Ovary (tissue), 9 donors: ENCODE results near the gene RCL1. TPM values are rescaled to one million over a fixed set of nuclear protein-coding genes. Genes with fewer than 3 reads are reported as not detected.

Source experiments
- DNase-seq, 5 donors: peaks; one replicate each; pipeline ENCODE4 v3.0.0-alpha.2; 2019 to 2020
- H3K27ac ChIP-seq, 2 donors: fragments of 200-600 bp; one replicate each; pipeline versions ENCODE4 v1.5.1 to v1.8.0; 2019 to 2022
- H3K27me3 ChIP-seq: fragments of 200-600 bp; one replicate; pipeline ENCODE4 v1.8.0; 2022
- H3K36me3 ChIP-seq: fragments of 200-600 bp; sonication (generic); one replicate; pipeline ENCODE4 v1.5.1; 2019
- H3K4me1 ChIP-seq: one replicate; pipeline ENCODE4 v1.8.1; 2013; ENCODE audit warnings: mild to moderate bottlenecking, moderate library complexity; ENCODE audit not compliant: insufficient read depth
- H3K4me3 ChIP-seq: fragments of 200-600 bp; sonication (generic); one replicate; pipeline ENCODE4 v1.5.1; 2017
- H3K9me3 ChIP-seq, 2 donors: fragments of 200-600 bp in 1 of 2; sonication (generic) in 1 of 2; one replicate each; pipeline versions ENCODE4 v1.5.1 to v1.8.1; 2013 to 2019; ENCODE audit warnings: mild to moderate bottlenecking in 1 of 2, moderate library complexity in 1 of 2
- EP300 ChIP-seq: sonication (generic); formaldehyde crosslinking; IDR thresholded peaks from one replicate; pipeline ENCODE4 v1.6.1; 2017; ENCODE audit warnings: antibody characterized with exemption
- POLR2A ChIP-seq: fragments of 450-650 bp; IDR thresholded peaks from one replicate; pipeline ENCODE4 v1.6.1; 2017; ENCODE audit warnings: antibody characterized with exemption, mild to moderate bottlenecking, moderate library complexity
- WGBS, 3 donors: extraction: QIAGEN DNeasy Blood & Tissue Kit in 1 of 3; methylation state at CpG; one replicate each; pipeline versions ENCODE4 v1.1.5 to v1.1.7; 2013 to 2017; 5-methylcytosine and 5-hydroxymethylcytosine counted together
- intact Hi-C, 4 donors: fragments of 100-400 bp; cut with DNase I; formaldehyde crosslinking; loops; one replicate each; pipeline versions ENCODE4 v1.11.0 to v1.15.1; 2022 to 2023
- polyA plus RNA-seq, 2 donors: library from polyadenylated mRNA; stranded (reverse); fragments of 200-250 nt in 1 of 2; fragments of 350-450 nt in 1 of 2; fragmentation: Illumina TruSeq in 1 of 2; extraction: RNeasy Lipid Tissue Mini Kit (QIAGEN cat#74804) in 1 of 2; gene quantifications; one replicate each; pipeline ENCODE4 v1.2.3, GENCODE V29; 2013 to 2014
- total RNA-seq, 7 donors: library from RNA; depleted of rRNA in 2 of 7; stranded (reverse); fragments of >200 nt in 2 of 7; fragmentation: NEBNext Ultra II Directional in 3 of 7; extraction: Animal tissue kit (Norgen Biotek cat#: 25700) in 3 of 7; gene quantifications; one replicate each; pipeline versions ENCODE4 v1.1.0 to v1.2.4, GENCODE V29; 2016 to 2023
- TF ChIP-seq, protein P1 (sequence below), 3 donors: fragments of 450-650 bp in 2 of 3; fragments of 200-600 bp in 1 of 3; IDR thresholded peaks; one replicate each; pipeline versions ENCODE4 v1.5.1 to v1.8.0; 2016 to 2022; ENCODE audit warnings: antibody characterized with exemption in 3 of 3, mild to moderate bottlenecking in 1 of 3
- donor health status: DM: no; HTN: no; CAD: no; lungs with moderate emphysema.
- donor health status: DM: no; HTN: no; CAD: no.
- donor health status: Bipolar disorder and iron deficiency.
- donor health status: DM: yes; HTN: yes; CAD: no.
- donor health status: DM: no; HTN: no; CAD: no.
- donor health status: DM: yes; HTN: yes; CAD: no.

RCL1 gene
- total and polyA plus RNA-seq, 9 donors, result 19.9 to 68.6 (median 30.0) TPM

DNA sequence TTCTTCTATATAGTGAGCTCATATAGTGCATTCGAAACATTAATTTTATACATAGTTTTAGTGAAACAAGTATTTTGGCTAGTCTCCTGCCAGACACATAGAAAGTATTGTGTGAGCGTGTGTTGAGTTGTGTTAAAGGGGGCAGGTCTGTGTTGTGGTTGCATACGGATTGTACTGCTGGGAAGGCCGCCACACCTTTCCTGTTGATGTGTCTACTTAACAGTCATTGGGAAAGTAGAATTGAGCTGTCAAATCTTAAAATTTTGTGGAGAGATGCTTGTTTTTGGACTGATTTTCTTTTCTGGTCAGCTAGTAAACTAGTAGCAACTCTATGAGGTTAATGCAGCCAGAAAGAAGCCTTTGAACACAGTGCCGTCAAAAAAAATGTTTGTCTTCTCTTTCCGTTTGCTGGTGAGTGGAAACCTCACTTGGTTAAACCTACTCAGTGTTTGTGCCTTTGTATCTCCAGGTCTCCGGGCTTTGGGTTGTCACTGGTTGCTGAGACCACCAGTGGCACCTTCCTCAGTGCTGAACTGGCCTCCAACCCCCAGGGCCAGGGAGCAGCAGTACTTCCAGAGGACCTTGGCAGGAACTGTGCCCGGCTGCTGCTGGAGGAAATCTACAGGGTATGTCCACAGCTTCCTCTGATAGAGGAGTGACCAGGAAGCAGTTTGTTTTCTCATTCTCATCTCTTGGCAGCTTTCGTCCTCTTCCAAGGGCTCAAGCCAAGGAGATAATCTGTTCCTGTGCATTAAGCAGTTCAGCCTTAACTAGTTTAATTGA is 51.5 kb downstream of the RCL1 start:
- no peak for DNase-seq
- Histone ChIP-seq H3K36me3 (no peaks in the 10 kb centered on the region), H3K4me3 (no peak overlapping the region), H3K27me3 (no peaks in the 10 kb centered on the region), H3K9me3 (no peaks in the 10 kb centered on the region), H3K27ac (no peak overlapping the region), H3K4me1 (peaks cover 3% of the 10 kb centered on the region)
- WGBS, 3 donors, result 78 to 86% (median 80%) methylated on average over 9 of the region's 9 CpGs
- TF ChIP-seq, protein P1, sequence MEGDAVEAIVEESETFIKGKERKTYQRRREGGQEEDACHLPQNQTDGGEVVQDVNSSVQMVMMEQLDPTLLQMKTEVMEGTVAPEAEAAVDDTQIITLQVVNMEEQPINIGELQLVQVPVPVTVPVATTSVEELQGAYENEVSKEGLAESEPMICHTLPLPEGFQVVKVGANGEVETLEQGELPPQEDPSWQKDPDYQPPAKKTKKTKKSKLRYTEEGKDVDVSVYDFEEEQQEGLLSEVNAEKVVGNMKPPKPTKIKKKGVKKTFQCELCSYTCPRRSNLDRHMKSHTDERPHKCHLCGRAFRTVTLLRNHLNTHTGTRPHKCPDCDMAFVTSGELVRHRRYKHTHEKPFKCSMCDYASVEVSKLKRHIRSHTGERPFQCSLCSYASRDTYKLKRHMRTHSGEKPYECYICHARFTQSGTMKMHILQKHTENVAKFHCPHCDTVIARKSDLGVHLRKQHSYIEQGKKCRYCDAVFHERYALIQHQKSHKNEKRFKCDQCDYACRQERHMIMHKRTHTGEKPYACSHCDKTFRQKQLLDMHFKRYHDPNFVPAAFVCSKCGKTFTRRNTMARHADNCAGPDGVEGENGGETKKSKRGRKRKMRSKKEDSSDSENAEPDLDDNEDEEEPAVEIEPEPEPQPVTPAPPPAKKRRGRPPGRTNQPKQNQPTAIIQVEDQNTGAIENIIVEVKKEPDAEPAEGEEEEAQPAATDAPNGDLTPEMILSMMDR (IDR thresholded peaks at IDR 0.05), result no peak
- TF ChIP-seq POLR2A, result no peak
- no peak for TF ChIP-seq EP300
- intact Hi-C loops, result no loop called here

DNA sequence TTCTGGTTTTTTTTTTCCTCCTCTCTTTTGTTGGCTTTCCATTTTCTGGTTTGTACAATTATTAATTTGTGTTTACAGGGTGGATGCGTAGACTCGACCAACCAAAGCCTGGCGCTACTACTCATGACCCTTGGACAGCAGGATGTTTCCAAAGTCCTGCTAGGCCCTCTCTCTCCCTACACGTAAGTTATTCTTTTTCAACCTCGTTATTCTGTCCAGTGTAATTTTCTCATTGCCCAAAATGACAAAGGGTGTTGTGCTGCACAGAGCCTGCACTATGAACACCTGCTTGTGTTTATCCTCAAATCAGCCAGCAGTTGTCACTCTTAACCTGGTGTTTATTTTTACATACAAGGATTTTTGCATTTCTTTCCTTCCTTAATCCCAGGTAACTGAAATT is 56.6 kb downstream of the RCL1 start:
- 82 to 88% (median 83%) methylated on average over 5 of the region's 5 CpGs for WGBS, 3 donors
- no peaks in the 10 kb centered on the region for H3K36me3 ChIP-seq
- H3K27ac ChIP-seq, result no peak overlapping the region
- TF ChIP-seq, protein P1 (IDR thresholded peaks at IDR 0.05), result no peak
- TF ChIP-seq EP300 (no peak), POLR2A (no peak)
- DNase-seq, result no peak
- H3K27me3 ChIP-seq, result no peaks in the 10 kb centered on the region
- intact Hi-C loops, result no loop called here
- H3K9me3 ChIP-seq, result no peaks in the 10 kb centered on the region
- peaks cover 10% of the 10 kb centered on the region for H3K4me1 ChIP-seq
- no peak overlapping the region for H3K4me3 ChIP-seq

DNA sequence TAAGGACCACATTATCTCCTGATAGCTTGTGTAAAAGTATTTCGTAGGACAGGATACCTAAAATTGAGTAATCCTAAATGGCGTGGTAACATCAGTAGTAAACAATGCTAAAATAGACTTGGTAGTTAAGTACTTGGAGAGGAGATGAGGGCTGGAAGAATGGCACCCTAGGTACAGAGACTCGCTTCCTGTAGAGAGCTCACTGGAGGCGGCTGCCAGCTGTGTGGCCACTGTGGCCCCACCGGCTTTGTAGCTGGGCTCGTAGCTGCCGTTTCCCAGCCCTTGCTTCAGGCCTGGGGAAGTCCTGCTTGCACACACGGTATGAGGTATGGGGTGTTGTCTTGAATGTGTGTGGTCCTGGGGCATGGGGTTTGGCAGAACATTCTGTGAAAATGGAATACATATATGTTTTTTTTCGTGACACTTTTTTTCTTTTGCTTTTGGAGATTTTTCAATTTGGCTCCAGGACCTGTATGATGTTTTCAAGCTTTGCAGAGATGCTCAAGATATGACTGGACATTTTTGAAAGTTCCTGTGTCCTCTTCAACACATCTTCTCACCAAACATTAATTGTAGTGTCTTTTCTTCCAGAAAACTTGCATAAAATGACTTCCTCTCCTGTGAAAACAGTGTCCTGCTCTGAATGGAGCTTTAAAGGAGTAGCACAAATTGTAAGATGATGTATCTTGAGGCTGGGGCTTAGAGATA is 58.0 kb downstream of the RCL1 start:
- DNase-seq, result peak in 4 of 5 donors; percentile 26 to 60 (median 29)
- WGBS, 3 donors, result 31 to 49% (median 42%) methylated on average over 9 of the region's 9 CpGs
- no peaks in the 10 kb centered on the region for H3K36me3 ChIP-seq

GRCh38 chr9:4852419-4852818 is 59.7 kb downstream of the RCL1 start:
- peaks cover 13% of the 10 kb centered on the region for H3K4me1 ChIP-seq
- no peak overlapping the region for H3K4me3 ChIP-seq
- no peak overlapping the region for H3K27ac ChIP-seq
- no peaks in the 10 kb centered on the region for H3K9me3 ChIP-seq
- no peaks in the 10 kb centered on the region for H3K27me3 ChIP-seq
- 69 to 86% (median 76%) methylated on average over 6 of the region's 6 CpGs for WGBS, 3 donors
- intact Hi-C loops, result loop anchor here in 2 of 4 donors (10.0 kb wide), 2 partner anchors 58 to 132 kb away; partner anchors contain the start of genes JAK2 (in 1 of the 2) and RCL1 (in 1 of the 2)
- no peaks in the 10 kb centered on the region for H3K36me3 ChIP-seq
- no peak for DNase-seq
- TF ChIP-seq POLR2A (no peak), EP300 (no peak)
- TF ChIP-seq, protein P1 (IDR thresholded peaks at IDR 0.05), result no peak

More for the DNA sequence above, 58.0 kb downstream of the RCL1 start:
- TF ChIP-seq POLR2A, result no peak
- TF ChIP-seq, protein P1 (IDR thresholded peaks at IDR 0.05), result no peak
- no peak for TF ChIP-seq EP300
- Histone ChIP-seq H3K27ac (no peak overlapping the region), H3K4me3 (no peak overlapping the region), H3K27me3 (no peaks in the 10 kb centered on the region), H3K4me1 (peaks cover 10% of the 10 kb centered on the region), H3K9me3 (no peaks in the 10 kb centered on the region)
- intact Hi-C loops, result loop anchor here in 2 of 4 donors (10.0 kb wide), 2 partner anchors 56 to 134 kb away; partner anchors contain the start of genes JAK2 (in 1 of the 2) and RCL1 (in 1 of the 2)
